ENCODE data around the gene BIRC7. TPM values are rescaled to one million over a fixed set of nuclear protein-coding genes. Genes with fewer than 3 reads are reported as not detected.

BIRC7 gene
- total RNA-seq, 1 donor from 2014 or later: 0.35 TPM

Small RNA genes lying within 50 kb of the gene (microRNA-seq; reads per million reads assigned to microRNA genes)
- gene MIR3196 (ENCODE audit: borderline number of aligned reads) (not detected), gene MIR4326 (ENCODE audit: borderline number of aligned reads) (not detected)

Other genes with a start within 250 kb of the BIRC7 start
- gene BHLHE23, start 228.9 kb upstream of the BIRC7 start, total RNA-seq: not detected
- 33.6 TPM for gene YTHDF1, start 19.8 kb upstream of the BIRC7 start, total RNA-seq
- gene NKAIN4, start 18.6 kb downstream of the BIRC7 start, total RNA-seq: not detected
- gene ARFGAP1, start 36.9 kb downstream of the BIRC7 start, total RNA-seq: 60.8 TPM
- not detected for gene COL20A1, start 57.3 kb downstream of the BIRC7 start, total RNA-seq
- gene CHRNA4, start 125.4 kb downstream of the BIRC7 start, total RNA-seq: not detected
- not detected for gene KCNQ2, start 236.8 kb downstream of the BIRC7 start, total RNA-seq

All from mesenteric fat pad (tissue), 1 donor.